IPS DF 4.7 (cell line): ENCODE data around the gene RNF220.
"Not testable (repeated sequence)": the region's sequence is repeated elsewhere in the genome, so short reads cannot be mapped to it uniquely, and the experiment has no call there.

Source experiments
- DNase-seq: peaks from one replicate; pipeline ENCODE4 v3.0.0-alpha.2; 2013; ENCODE audit warnings: low spot score; ENCODE audit errors: extremely low read depth

RNF220 gene

GRCh38 chr1:44485934-44486460 is 80.9 kb downstream of the RNF220 start:
- DNase-seq: no peak

GRCh38 chr1:44489481-44489880 is 84.4 kb downstream of the RNF220 start:
- no peak for DNase-seq

- no peak for DNase-seq
Observed at GRCh38 chr1:44496541-44497171, 91.6 kb downstream of the RNF220 start.

GRCh38 chr1:44497422-44498170 is 92.5 kb downstream of the RNF220 start:
- DNase-seq: no peak

- no peak for DNase-seq
Observed at GRCh38 chr1:44499306-44499705, 94.3 kb downstream of the RNF220 start.

DNA sequence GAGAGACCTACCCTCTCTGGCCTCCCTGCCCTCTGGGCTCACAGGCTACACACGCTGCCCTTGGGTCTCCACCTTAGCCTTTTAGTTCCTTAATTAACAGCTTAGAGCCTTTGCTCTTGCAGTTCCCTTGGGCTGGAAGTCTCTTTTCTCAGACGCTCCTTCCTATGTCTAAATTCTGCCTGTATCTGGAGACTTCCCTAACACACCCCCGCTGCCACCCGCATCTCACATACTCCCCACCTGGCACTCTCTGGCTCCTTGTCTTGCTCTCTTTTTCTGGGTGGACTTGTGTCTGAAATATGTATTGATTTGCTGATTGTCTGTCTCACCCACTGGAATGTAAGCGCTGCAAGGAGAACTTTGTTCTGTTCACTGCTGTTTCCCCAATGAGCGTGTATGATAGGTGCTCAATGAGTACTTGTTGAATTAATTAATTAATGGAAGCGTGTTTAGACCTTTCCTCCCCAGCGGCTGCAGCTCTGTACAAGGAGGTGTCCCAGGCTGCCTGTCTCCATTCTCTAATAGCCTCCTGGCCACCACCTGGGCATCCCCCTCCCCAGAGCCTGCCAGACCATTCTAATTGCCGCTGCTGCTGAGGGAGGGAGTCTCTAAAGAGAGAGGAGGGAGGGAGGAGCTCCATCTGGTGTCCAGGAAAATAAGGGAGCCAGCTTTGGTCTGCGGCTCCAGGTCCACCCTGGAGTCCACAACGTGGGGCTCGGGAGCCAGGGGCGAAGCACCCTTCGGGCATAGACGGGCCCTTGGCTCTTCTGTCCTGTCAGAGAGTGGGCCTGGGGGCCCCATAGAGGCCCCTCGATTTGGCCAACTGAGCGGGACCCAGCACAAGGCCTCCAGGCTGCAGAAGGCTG is 95.4 kb downstream of the RNF220 start:
- no peak for DNase-seq

DNA sequence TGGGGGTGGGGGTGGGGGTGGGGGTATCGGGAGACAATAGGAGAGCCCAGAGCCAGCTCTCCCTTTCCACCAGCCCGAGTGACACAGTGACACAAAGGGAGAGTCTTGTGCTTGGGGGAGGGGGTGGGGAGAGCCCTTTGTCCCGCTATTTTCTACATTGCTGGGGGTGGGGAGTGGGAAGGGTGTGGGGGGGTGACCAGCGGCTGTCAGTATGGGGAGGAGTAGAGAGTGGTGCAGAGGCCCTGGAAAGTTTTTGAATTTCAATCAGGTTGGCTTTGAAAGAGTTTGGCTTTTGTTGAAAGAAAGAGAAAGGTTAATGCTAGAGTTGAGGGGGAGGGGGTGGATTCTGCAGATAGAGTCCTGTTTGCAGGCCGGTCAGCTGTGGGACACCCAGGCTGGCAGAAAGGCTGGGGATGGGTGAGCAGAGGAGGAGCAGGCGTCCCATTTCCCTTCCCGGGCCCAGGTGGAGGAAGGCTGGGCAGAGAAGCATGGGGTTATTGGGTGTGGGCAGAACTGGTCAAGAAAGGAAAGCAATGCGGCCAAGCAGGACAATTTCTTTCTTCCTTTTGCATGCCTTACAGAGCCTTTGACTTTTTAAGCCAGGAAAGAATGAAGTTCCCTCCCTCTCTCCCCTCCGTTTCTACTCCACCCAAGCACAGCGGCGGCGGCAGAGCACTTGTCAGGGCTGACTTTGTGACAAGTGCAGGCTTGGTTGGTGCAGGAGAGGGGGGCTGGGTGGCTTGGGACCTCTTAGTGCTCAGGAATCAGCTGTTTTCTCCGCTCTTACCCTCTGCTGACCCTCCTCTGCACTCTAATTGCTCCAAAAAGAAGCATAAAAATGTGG is 96.2 kb downstream of the RNF220 start:
- no peak for DNase-seq

GRCh38 chr1:44502823-44503222 is 97.8 kb downstream of the RNF220 start:
- DNase-seq: not testable (repeated sequence)

DNA sequence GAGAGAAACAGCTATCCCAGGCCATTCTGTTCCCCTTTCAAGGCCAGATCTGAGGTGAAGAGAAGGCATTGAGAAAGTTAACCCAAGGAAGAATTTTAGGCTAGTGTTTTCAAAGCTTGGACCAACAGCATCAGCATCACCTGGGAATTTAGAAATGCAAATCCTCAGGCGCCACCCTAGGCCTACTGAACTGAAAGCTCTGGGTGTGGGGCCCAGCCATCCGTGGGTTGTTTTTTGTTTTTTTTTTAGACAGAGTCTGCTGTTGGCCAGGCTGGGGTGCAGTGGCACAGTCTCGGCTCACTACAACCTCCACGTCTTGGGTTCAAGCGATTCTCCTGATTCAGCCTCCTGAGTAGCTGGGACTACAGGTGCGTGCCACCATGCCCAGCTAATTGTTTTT is 98.6 kb downstream of the RNF220 start:
- no peak for DNase-seq

GRCh38 chr1:44505210-44505993 is 100.3 kb downstream of the RNF220 start:
- DNase-seq: no peak

GRCh38 chr1:44507490-44508396 is 102.7 kb downstream of the RNF220 start:
- DNase-seq: no peak

DNA sequence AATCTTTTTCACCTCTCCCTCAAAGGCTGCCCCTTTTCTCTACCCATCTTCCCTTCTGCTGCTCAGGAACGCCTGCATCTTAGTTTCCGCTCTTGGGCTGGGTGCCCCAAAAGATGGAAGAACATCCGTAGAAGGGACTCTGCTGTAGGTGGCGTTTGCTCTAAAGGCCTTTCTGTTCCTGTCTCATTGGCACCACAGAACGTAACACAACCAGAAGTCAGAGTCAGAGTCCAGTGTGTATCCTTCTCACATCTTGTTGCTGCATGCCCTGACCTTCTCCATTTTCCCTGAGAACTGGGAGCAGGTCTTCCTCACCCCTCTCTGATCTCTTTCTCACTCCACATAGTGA is 103.3 kb downstream of the RNF220 start:
- DNase-seq: no peak

DNA sequence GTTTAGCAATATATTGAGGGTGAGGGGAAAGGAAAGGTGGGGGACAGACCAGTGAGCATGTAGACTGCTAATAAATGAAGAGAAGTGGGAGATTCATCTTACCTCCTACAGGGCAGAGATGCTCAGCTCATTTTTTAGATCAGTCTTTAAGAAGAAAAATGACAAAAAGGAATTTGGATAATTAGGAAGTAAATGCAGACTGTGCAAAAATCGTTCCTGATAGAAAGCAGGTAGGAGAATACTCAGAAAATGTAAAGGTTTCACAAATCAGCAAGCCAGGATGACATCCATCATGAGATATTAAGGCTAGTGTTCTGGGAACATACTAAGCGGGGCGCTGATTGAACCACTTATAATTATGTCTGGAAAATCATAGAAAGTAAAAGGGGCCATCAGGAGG is 106.3 kb downstream of the RNF220 start:
- no peak for DNase-seq

DNA sequence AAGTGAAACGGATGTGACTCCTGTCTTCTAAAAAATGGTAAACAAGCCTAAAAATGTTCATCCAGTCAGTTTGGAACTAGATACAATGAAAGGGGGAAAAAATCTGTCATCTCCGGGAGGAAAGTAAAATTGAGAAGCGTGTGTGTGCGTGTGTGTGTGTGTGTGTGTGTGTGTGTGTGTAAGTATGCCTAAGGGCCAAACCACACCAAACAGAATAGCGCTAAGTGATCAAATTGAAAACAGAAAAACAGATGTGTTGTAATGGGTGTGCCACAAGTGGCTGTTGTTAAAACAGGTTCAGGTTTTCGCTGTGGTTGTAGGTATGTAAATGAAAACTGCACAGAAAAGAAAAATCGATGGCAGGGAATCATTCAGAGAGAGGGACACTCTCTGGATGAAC is 106.7 kb downstream of the RNF220 start:
- DNase-seq: no peak

DNA sequence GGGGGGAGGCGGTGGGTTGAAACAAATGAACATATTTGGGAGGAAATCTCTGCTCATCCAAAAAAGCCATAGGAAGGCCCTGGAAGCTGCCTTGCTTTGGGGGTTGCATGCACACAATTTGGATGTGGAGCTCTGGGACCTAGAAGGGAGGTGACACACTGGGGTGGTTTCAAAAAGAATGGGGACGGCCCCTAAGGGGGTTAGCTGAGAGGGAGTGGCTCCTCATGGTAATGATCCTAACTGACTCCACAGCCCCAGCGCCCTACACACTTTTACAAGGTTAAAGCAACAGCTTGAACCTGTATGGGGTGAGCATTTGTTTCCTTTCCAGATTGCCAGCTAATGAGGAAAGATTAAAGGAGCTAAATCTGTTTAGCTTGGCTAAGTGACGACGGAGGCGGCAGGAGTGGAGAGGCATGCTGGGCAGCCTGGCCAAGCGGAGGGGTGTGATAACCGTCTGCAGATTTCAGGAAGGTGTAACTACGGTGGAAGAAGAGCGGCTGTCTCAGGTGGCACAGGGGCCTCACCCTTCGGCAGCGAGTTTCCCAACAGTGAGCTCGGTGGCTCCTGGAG is 107.3 kb downstream of the RNF220 start:
- DNase-seq: no peak

DNA sequence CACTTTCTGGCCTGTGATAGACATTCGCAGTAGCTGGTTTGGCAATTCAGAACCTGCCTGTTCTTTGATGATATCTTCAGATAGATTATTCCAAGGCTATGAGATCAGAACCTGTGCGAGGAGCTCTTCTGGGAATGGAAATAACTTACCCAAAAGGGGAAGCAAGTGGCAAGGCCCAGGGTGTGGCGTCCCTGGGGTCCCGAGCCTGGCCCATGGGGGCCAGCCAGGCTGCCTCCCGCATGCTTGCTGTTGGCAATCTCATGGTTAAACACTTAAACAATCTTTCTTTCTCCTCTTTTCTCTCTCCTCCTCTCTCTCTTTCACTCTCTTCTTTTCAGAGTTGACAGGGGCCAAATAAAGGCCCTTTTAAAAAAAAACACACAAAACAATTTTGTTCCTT is 108.1 kb downstream of the RNF220 start:
- DNase-seq: no peak

GRCh38 chr1:44514673-44515072 is 109.6 kb downstream of the RNF220 start:
- no peak for DNase-seq

- DNase-seq: no peak
Observed at GRCh38 chr1:44515416-44515815, 110.4 kb downstream of the RNF220 start.
